GM12891 (cell line): ENCODE data around the gene SNRPB. TPM values are rescaled to one million over a fixed set of nuclear protein-coding genes. Genes with fewer than 3 reads are reported as not detected.

Source experiments
- DNase-seq: peaks from one replicate; pipeline ENCODE4 v3.0.0; 2011; ENCODE audit warnings: low spot score; ENCODE audit not compliant: insufficient read length
- FAIRE-seq: peaks from 2 replicates; lab custom pipeline; 2011; peaks lifted over from hg19 to GRCh38; lab: Jason Lieb, UNC
- PAX5 ChIP-seq: IDR thresholded peaks from 2 replicates; pipeline ENCODE4 v1.6.1; 2011; ENCODE audit warnings: low read length, moderate library complexity, mild to moderate bottlenecking; ENCODE audit not compliant: insufficient read depth, severe bottlenecking
- POLR2A ChIP-seq: IDR thresholded peaks from 2 replicates; pipeline ENCODE4 v1.6.1; 2011; ENCODE audit warnings: low read depth, low read length, control low read depth
- POLR2AphosphoS5 ChIP-seq: IDR thresholded peaks from 2 replicates; pipeline ENCODE4 v1.6.1; 2011; ENCODE audit warnings: low read depth, low read length, control low read depth
- POU2F2 ChIP-seq: IDR thresholded peaks from 2 replicates; pipeline ENCODE4 v1.6.1; 2011; ENCODE audit warnings: low read depth, mild to moderate bottlenecking, control low read depth, low read length, moderate library complexity
- SPI1 ChIP-seq: IDR thresholded peaks from 2 replicates; pipeline ENCODE4 v1.6.1; 2011; ENCODE audit warnings: low read depth, low read length, control low read depth
- TAF1 ChIP-seq: IDR thresholded peaks from 2 replicates; pipeline ENCODE4 v1.6.1; 2011; ENCODE audit warnings: low read depth, low read length, control low read depth
- polyA plus RNA-seq: library from polyadenylated mRNA; unstranded; fragments of >200 nt; gene quantifications from one replicate; pipeline ENCODE4 v1.2.1, GENCODE V29; 2012; ENCODE audit warnings: low read depth, missing spikeins, inconsistent platforms; ENCODE audit not compliant: missing spikeins

SNRPB gene
- polyA plus RNA-seq = 243 TPM

GRCh38 chr20:2470423-2471193, at the start of gene SNRPB:
SNRPB (minus strand) TSS chr20:2470789; CDS start chr20:2470690, 99 bp downstream.
- TF ChIP-seq POLR2AphosphoS5 = peak; percentile 92
- TF ChIP-seq TAF1 = peak; percentile 98
- 0 out of 2 replicates have a peak, but pooled peaks have one; percentile 1 for TF ChIP-seq SPI1
- TF ChIP-seq POLR2A = peak; percentile 97
- TF ChIP-seq POU2F2 = peak; percentile 77; the same call in 1 of the 2 replicates
- peak; percentile 14 for TF ChIP-seq PAX5
- DNase-seq (peak; percentile 85), FAIRE-seq (peak; percentile 98)

DNA sequence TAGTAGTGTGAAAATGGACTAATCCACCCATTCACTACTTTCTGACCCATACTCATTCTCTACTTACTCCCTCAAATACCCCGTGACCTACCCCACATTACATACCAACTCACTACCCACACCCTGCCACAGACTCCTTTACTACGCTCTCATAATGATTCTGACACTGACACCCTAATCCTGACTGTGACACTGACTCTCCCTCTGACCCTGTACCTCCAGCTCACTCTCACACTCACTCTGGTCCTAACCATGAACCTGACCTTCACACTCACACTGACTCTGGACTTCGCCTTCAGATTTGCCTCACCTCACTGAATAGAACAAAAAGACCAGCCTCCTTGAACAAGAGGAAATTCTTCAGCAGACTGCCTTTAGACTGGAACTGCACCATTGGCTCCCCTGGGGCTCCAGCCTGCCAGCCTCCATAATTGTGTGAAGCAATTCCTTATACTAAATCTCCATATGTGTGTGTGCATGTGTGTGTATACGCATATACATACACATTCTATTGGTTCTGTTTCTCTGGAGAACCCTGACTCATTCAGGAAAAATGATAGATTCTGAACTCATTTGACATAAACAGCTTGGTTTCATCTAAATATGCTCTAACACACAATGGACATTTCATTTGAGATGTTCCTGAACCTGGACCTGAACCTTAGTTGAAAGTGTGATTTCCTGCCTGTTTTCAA, 48.7 kb upstream of the SNRPB start:
- no peak for DNase-seq
- TF ChIP-seq SPI1 (no peak), TAF1 (no peak), POLR2A (no peak), POLR2AphosphoS5 (no peak), PAX5 (no peak), POU2F2 (no peak)
- FAIRE-seq = no peak

- TF ChIP-seq POLR2A (no peak), PAX5 (no peak), POU2F2 (no peak), SPI1 (no peak), POLR2AphosphoS5 (no peak), TAF1 (no peak)
- FAIRE-seq (no peak), DNase-seq (no peak)
These were observed 48.0 kb upstream of the SNRPB start for GRCh38 chr20:2518558-2518957.

GRCh38 chr20:2518096-2518495, 47.5 kb upstream of the SNRPB start:
- FAIRE-seq (no peak), DNase-seq (no peak)
- no peak for TF ChIP-seq PAX5
- TF ChIP-seq POLR2AphosphoS5 = no peak
- TF ChIP-seq POLR2A = no peak

GRCh38 chr20:2516399-2516798, 45.8 kb upstream of the SNRPB start:
- TF ChIP-seq POLR2AphosphoS5 (no peak), POLR2A (no peak), POU2F2 (no peak), PAX5 (no peak), SPI1 (no peak), TAF1 (no peak)
- FAIRE-seq (no peak), DNase-seq (no peak)

GRCh38 chr20:2515203-2515602, 44.6 kb upstream of the SNRPB start:
- TF ChIP-seq TAF1 = no peak
- TF ChIP-seq PAX5 = no peak
- no peak for TF ChIP-seq POLR2A
- TF ChIP-seq POLR2AphosphoS5 = no peak
- TF ChIP-seq POU2F2 = no peak
- no peak for TF ChIP-seq SPI1
- FAIRE-seq = no peak
- DNase-seq = no peak

DNA sequence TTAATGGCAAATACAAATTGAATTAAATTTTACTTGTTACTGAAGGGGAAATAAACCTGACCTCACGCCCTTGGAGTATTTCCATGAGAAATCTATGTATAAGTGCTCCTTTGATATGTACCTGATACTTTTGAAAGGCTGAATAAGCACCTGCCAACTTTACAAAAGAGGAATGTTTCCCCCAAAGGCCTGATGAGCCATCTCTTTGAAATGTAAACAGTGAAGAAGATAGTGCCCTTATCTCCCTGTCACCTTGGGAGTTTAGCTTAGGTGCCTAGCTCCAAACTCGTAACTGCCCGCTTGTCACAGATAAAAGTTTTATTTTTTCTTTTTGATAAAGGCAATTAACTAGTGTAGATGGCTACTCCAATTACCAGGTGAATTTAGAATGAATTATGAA, 39.2 kb upstream of the SNRPB start:
- TF ChIP-seq POLR2AphosphoS5 (no peak), TAF1 (no peak), SPI1 (no peak), PAX5 (no peak), POLR2A (no peak)
- no peak for DNase-seq
- no peak for FAIRE-seq

GRCh38 chr20:2509468-2509781, 38.8 kb upstream of the SNRPB start:
- no peak for TF ChIP-seq POU2F2
- no peak for TF ChIP-seq POLR2A
- no peak for TF ChIP-seq PAX5
- TF ChIP-seq TAF1 = no peak
- no peak for TF ChIP-seq POLR2AphosphoS5
- no peak for TF ChIP-seq SPI1
- no peak for FAIRE-seq
- DNase-seq = no peak

DNA sequence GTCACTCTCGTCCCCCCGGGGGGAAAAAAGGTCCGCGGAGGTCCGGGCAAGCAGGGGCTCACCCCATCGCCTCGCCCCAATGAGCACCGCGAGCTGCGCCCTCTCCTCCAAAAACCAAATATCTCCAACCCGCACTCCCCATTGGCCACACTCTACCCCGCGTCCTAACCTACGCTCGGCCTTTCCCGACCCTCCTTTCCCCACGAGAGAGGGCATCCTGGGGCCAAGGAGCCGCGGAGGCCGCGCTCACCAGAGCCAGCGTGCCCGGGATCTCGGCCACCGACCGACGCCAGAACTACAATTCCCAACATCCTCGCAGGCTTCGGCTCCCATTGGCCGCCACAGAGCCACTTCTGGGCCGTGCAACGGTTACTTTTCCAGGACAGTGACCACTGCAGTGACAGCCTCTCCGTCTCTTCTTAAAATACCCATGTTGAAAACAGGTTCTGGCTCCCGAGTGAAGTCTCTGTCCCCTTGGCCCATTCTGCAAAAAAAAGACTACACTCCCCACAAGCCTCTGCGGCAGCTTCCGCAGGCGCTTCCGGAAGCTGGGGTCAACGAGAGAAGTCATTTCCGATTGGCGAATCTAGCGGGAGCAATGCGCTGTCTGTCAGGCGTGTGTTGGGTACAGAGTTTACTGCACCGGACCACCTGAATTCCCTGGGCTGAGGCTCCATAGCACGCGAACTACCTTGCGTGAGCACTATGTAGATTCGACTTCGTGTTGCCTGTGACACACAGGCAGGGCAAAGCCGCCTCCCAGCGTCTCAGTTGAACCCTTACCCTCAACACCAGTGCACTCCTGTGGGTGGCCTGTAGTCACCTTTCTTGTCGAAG, 38.3 kb upstream of the SNRPB start, which contains the start of gene ZNF343:
ZNF343 (minus strand) TSS at position 285 of the 837 bp plus-strand sequence. CDS start 15,020 bp downstream, outside the sequence.
- TF ChIP-seq PAX5 = no peak
- TF ChIP-seq SPI1 = no peak
- no peak for TF ChIP-seq POU2F2
- TF ChIP-seq POLR2A = peak; percentile 55; the same call in 1 of the 2 replicates
- no peak for TF ChIP-seq POLR2AphosphoS5
- TF ChIP-seq TAF1 = peak; percentile 63
- DNase-seq = peak; percentile 79
- FAIRE-seq = peak; percentile 92
